VCaP (cell line): ENCODE results near the gene ASB10.

Experiments
- H3K27ac ChIP-seq: fragments of 450-650 bp; 2 replicates; pipeline ENCODE4 v1.5.1; 2017
- CTCF ChIP-seq: fragments of 450-650 bp; conservative IDR thresholded peaks from 2 replicates; pipeline ENCODE4 v1.5.1; 2017; ENCODE audit warnings: mild to moderate bottlenecking, moderate library complexity

ASB10 gene

DNA sequence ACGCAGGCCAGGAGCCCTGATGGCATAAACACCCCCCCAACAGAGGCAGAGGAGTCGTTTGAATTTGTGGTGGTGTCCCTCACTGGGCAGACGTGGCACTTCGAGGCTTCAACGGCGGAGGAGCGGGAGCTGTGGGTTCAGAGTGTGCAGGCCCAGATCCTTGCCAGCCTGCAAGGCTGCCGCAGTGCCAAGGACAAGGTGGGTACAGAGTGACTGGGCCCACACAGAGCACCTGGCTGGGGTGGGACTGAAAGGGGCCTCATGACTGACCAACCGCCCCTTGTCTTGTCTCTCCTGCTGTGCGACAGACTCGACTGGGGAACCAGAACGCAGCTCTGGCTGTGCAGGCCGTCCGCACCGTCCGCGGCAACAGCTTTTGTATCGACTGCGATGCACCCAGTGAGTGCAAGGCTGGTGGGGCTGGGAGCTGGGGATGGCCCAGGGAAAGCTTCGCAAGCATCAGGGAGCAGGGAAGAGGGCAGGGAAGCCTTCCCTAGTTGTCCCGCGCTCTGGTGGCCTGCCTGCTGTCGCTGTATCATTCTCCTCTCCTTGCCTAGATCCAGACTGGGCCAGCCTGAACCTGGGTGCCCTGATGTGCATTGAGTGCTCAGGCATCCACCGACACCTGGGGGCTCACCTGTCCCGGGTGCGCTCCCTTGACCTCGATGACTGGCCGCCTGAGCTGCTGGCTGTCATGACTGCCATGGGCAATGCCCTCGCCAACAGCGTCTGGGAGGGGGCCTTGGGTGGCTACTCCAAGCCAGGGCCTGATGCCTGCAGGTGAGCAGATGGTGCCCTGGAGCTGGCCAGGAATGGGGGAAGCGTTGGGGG is 45.0 kb downstream of the ASB10 start:
- no peak overlapping the region for H3K27ac ChIP-seq
- TF ChIP-seq CTCF: no peak

DNA sequence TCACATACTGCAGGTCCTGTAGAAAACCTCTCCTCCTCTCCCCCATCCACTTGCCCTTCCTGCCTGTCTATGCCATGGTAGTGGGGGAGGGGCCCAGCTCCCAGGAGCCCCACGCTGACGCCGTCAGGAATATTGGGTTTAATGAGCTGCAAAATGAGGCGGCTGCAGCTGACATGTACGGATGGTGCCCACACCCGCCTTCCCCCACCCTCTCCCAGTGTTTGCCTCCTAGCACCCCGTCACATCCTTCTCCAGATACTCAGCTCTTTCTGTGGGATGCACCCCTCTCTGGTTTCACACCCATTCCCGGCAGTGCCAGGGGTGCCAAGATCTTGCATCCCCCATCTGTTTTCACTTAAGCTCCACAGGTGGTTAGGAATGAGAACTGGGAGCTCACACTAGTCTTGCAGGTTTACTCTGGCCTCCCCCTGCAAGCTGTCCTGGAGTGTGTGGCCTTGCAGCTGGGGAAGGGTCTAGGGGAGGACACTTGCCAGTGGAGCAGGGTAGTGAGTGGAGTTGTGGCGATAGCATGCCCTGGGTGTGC is 45.7 kb downstream of the ASB10 start:
- H3K27ac ChIP-seq: no peak overlapping the region
- TF ChIP-seq CTCF: no peak

DNA sequence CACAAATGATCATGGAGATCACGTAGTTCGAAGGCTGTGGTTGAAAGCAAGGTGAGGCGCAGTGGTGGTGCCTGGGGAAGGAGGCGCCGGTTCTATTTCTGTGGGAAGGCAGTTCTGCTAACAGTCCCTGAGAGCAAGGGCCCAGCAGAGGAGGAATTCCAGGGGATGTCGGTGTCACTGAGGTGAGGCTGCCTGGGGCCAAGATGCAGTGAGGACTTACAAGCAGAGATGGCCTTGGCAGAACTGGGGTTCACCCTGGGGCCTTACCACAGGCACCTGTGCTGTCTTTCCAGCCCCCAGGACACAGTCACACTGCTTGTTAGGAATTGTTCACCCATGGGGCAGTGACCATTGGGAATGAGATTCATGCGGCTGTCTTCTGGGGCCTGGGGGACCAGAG is 46.2 kb downstream of the ASB10 start:
- TF ChIP-seq CTCF: no peak
- no peak overlapping the region for H3K27ac ChIP-seq

DNA sequence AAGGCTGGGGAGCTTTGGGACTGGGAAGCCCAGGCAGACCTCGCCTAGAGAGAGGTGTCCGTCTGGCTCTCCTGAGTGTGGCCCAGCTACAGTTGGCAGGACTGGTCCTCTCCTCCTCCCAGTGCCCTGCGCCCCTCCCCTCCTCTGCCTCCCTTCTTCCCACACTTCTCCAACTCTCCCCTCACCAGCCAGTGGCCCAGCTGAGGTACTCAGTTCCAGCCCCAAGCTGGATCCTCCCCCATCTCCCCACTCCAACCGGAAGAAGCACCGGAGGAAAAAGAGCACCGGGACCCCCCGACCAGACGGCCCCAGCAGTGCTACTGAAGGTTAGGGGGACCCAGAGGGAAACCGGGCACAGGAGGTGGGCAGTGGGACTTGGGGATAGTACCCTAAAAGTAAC is 47.3 kb downstream of the ASB10 start:
- TF ChIP-seq CTCF: no peak
- H3K27ac ChIP-seq: no peak overlapping the region

DNA sequence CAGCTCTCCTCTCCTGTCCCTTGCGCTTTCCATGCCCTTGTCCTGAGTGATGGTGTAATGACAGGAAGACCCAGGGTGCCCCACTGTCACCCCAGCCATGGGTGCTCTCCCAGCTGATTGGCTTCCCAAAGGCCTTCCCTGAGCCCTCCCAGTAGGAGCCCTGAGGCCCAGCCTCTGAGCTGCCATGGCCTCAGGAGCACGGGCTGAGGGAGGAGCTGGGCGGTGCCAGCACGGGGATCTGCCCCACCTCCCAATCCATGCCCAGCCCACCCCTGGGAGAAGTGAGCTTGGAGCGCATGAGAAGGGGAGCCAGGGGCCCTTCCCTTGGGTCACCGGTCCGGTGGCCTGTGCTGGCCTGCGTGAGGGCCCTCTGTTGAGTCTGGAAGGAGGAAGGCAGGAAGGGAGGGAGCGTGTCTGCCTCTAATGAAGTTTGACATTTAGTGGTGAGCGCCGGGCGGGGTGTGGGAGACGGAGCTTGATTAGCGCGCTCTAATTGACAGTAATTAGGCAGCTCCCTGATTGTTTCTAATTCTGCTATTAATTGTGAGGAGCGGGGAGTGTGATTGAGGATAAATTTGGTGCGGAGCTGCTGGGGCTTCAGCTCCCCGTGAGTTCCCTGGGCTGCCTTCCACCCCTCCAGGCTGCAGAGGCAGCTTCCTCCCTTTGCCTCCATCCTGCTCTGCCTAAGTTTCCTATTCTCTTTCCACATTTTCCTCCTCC is 47.8 kb downstream of the ASB10 start:
- TF ChIP-seq CTCF: no peak
- no peak overlapping the region for H3K27ac ChIP-seq

DNA sequence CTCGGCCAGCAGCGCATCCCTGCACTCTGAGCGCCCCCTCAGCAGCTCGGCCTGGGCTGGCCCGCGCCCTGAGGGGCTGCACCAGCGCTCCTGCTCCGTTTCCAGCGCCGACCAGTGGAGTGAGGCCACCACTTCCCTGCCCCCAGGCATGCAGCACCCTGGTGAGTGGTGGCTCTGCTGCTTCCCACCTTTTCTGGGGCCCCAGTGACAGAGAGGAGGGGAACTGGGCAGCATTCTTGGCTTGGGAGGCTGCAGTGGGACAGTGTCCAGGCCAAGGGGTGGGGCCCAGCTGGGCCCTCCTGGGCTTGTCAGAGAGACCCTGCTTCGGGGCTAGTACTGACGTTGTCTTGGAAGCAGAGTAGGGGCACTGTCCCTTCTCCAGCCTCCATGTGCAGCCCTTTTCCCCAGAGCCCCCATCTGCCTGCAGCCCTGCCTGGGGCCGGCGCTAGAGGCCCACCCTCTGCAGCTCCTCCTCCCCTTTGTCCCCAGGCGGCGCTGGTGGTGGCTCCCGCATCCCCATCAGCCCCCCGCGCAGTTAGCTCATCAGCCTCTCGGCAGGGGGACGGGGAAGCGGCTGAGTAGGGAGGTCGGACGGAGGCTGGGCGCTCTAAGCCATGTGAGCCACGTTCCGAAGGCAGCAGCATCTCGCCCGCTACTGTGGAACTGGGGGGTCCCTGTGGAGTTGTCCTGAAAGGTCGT is 48.7 kb downstream of the ASB10 start:
- no peak overlapping the region for H3K27ac ChIP-seq
- no peak for TF ChIP-seq CTCF

DNA sequence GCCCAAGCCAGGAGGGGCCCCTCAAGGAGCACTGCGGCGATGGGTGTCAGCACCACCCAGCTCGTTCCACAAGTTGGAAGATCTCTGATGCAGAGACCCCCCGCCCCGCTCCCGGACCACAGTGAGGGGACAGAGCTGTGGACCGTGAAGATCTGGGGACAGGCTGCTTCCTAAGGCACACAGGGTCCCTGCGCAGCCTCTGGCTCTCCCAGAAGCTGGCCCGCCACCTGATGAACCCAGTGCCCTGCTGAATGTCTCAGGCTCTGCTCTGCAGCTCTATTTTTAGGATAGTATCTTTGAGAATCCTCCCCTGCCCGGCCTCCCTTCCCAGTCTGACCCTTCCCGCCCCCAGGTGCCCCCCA is 49.3 kb downstream of the ASB10 start:
- H3K27ac ChIP-seq: no peak overlapping the region
- no peak for TF ChIP-seq CTCF
